Measurements from ENCODE around the gene ZC3H6. TPM values are rescaled to one million over a fixed set of nuclear protein-coding genes. Genes with fewer than 3 reads are reported as not detected.

Gene ZC3H6
- total and polyA plus RNA-seq, 2 of the 13 experiments (the other 11 are each of a cell fraction or from before 2014, with no cell fraction given): 0.71 to 0.93 TPM

- TF ChIP-seq ZUFSP (CRISPR knock-in tag; IDR thresholded peaks at IDR 0.05; ENCODE audit: borderline replicate concordance) (no peak), NFIB (CRISPR knock-in tag; IDR thresholded peaks at IDR 0.05; ENCODE audit: borderline replicate concordance) (no peak), SMAD1 (CRISPR knock-in tag; IDR thresholded peaks at IDR 0.05; ENCODE audit: borderline replicate concordance, low read depth) (peak; percentile 94; the same call in 1 of the 2 replicates), ZNF232 (CRISPR knock-in tag; IDR thresholded peaks at IDR 0.05; ENCODE audit: borderline replicate concordance) (peak; percentile 61; the same call in 1 of the 2 replicates), TFE3 (CRISPR knock-in tag; IDR thresholded peaks at IDR 0.05) (peak; percentile 64), NR1H2 (CRISPR knock-in tag; IDR thresholded peaks at IDR 0.05; ENCODE audit: borderline replicate concordance, low read depth) (0 out of 2 replicates have a peak, but pooled peaks have one; percentile 65), GTF3A (CRISPR knock-in tag; conservative IDR thresholded peaks at IDR 0.05) (no peak; the same call in 1 of the 2 replicates), GPN1 (CRISPR knock-in tag; IDR thresholded peaks at IDR 0.05; ENCODE audit: borderline replicate concordance) (no peak), BORCS8-MEF2B (CRISPR knock-in tag; IDR thresholded peaks at IDR 0.05) (peak; percentile 90), KDM3A (CRISPR knock-in tag; IDR thresholded peaks at IDR 0.05; ENCODE audit: low read depth) (peak; percentile 92; the same call in 1 of the 2 replicates), ONECUT2 (CRISPR knock-in tag; IDR thresholded peaks at IDR 0.05) (0 out of 2 replicates have a peak, but pooled peaks have one; percentile 42), ZNF30 (CRISPR knock-in tag; IDR thresholded peaks at IDR 0.05) (peak; percentile 91), ZNF576 (CRISPR knock-in tag; IDR thresholded peaks at IDR 0.05) (peak; percentile 93; the same call in 1 of the 2 replicates), RNF219 (CRISPR knock-in tag; IDR thresholded peaks at IDR 0.05) (no peak)
These were observed 20.7 kb upstream of the ZC3H6 start, which contains the start of gene ZC3H8 (continued) for GRCh38 chr2:112254466-112255240.
